Parathyroid adenoma (tissue), 2 donors: ENCODE results near the gene USP31.

Experiments
- H2AFZ ChIP-seq: fragments of 300-600 bp; sonication (generic); one replicate; pipeline ENCODE4 v1.7.0; 2017; ENCODE audit warnings: antibody characterized with exemption, mild to moderate bottlenecking
- H3K27ac ChIP-seq: fragments of 300-600 bp; sonication (generic); one replicate; pipeline ENCODE4 v1.7.0; 2017
- H3K27me3 ChIP-seq: fragments of 300-600 bp; sonication (generic); one replicate; pipeline ENCODE4 v1.7.0; 2017; ENCODE audit warnings: low read length; ENCODE audit not compliant: control insufficient read depth, insufficient read depth
- H3K36me3 ChIP-seq: fragments of 300-600 bp; sonication (generic); one replicate; pipeline ENCODE4 v1.7.0; 2017; ENCODE audit warnings: low read length; ENCODE audit not compliant: control insufficient read depth, insufficient read depth
- H3K4me1 ChIP-seq: fragments of 300-600 bp; sonication (generic); one replicate; pipeline ENCODE4 v1.7.0; 2017; ENCODE audit warnings: control low read depth
- H3K4me2 ChIP-seq: fragments of 300-600 bp; sonication (generic); one replicate; pipeline ENCODE4 v1.7.0; 2017; ENCODE audit warnings: low read length
- H3K4me3 ChIP-seq: fragments of 300-600 bp; sonication (generic); one replicate; pipeline ENCODE4 v1.7.0; 2017; ENCODE audit warnings: low read depth, low read length
- H3K79me2 ChIP-seq: fragments of 300-600 bp; sonication (generic); one replicate; pipeline ENCODE4 v1.7.0; 2017; ENCODE audit warnings: control low read depth
- H3K9ac ChIP-seq: fragments of 300-600 bp; sonication (generic); one replicate; pipeline ENCODE4 v1.7.0; 2017; ENCODE audit warnings: mild to moderate bottlenecking
- H3K9me3 ChIP-seq: fragments of 300-600 bp; sonication (generic); one replicate; pipeline ENCODE4 v1.7.0; 2017; ENCODE audit warnings: low read length; ENCODE audit not compliant: control insufficient read depth
- CTCF ChIP-seq: fragments of 300-600 bp; sonication (generic); IDR thresholded peaks from one replicate; pipeline ENCODE4 v1.7.0; 2017; ENCODE audit warnings: antibody characterized with exemption, mild to moderate bottlenecking
- donor health status: primary hyperparathyroidism.

USP31 gene

DNA sequence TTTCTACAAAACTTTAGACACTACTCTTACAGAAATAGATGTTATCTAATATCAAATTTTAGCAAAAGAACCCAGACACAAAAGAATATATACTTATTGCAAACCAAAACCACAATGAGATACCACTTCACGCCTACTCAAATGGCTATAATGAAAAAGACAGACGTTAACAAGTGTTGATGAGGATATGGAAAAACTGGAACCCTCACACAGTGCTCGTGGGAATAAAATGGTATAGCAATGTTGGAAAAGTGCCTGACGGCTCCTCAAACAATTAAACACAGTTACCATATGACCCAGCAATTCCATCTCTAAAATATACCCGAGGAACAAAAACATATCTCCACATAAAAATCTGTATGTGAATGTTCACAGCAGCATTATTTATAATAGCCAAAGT lies 27.1 kb downstream of the USP31 start:
- TF ChIP-seq CTCF, result no peak
- no peaks in the 10 kb centered on the region for H3K9me3 ChIP-seq

DNA sequence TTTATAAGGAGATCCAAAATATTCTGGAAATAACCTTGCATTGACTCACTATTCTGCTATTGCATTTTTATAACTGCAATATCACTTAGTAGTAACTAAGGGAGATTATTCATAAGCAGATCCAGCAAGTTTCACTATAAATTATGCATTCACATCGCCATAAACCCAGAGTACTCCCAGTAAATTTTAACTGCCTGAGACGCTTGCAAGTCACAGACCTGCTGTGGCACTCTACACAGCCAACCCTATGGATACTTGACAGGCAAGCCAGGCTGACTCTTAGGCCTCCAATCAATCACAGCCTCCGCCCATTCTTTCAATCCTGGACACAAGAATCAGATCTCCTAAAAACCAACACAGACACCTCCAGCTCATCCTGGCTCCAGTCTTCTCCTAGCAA lies 28.2 kb downstream of the USP31 start:
- TF ChIP-seq CTCF, result no peak
- Histone ChIP-seq H3K4me2 (no peak overlapping the region), H3K9me3 (no peaks in the 10 kb centered on the region), H2AFZ (no peak overlapping the region), H3K27me3 (no peaks in the 10 kb centered on the region), H3K4me3 (no peak overlapping the region), H3K36me3 (no peaks in the 10 kb centered on the region), H3K79me2 (peaks cover 25% of the 10 kb centered on the region), H3K9ac (no peak overlapping the region), H3K4me1 (peaks cover 4% of the 10 kb centered on the region), H3K27ac (no peak overlapping the region)

More for the DNA sequence above, 27.1 kb downstream of the USP31 start:
- Histone ChIP-seq H3K79me2 (peaks cover 24% of the 10 kb centered on the region), H3K27me3 (no peaks in the 10 kb centered on the region), H3K4me2 (no peak overlapping the region), H3K27ac (no peak overlapping the region), H3K4me1 (peaks cover 4% of the 10 kb centered on the region), H3K36me3 (no peaks in the 10 kb centered on the region), H3K4me3 (no peak overlapping the region), H3K9ac (no peak overlapping the region), H2AFZ (no peak overlapping the region)

- H3K9ac ChIP-seq, result no peak overlapping the region
- peaks cover 4% of the 10 kb centered on the region for H3K4me1 ChIP-seq
- no peak overlapping the region for H3K4me2 ChIP-seq
- H3K9me3 ChIP-seq, result no peaks in the 10 kb centered on the region
- H3K27ac ChIP-seq, result no peak overlapping the region
- no peak overlapping the region for H2AFZ ChIP-seq
- H3K79me2 ChIP-seq, result peaks cover 25% of the 10 kb centered on the region
- TF ChIP-seq CTCF, result no peak
- H3K27me3 ChIP-seq, result no peaks in the 10 kb centered on the region
- H3K4me3 ChIP-seq, result no peak overlapping the region
- H3K36me3 ChIP-seq, result no peaks in the 10 kb centered on the region
These were observed 28.7 kb downstream of the USP31 start for GRCh38 chr16:23120562-23120961.

- Histone ChIP-seq H3K27ac (no peak overlapping the region), H2AFZ (no peak overlapping the region), H3K79me2 (peaks cover 26% of the 10 kb centered on the region), H3K9ac (no peak overlapping the region), H3K27me3 (no peaks in the 10 kb centered on the region), H3K36me3 (no peaks in the 10 kb centered on the region), H3K4me1 (peaks cover 4% of the 10 kb centered on the region), H3K9me3 (no peaks in the 10 kb centered on the region), H3K4me2 (no peak overlapping the region), H3K4me3 (no peak overlapping the region)
- TF ChIP-seq CTCF, result no peak
These were observed 29.7 kb downstream of the USP31 start for GRCh38 chr16:23119570-23119969.

GRCh38 chr16:23114131-23114904 lies 34.9 kb downstream of the USP31 start:
- Histone ChIP-seq H3K36me3 (no peaks in the 10 kb centered on the region), H3K4me1 (no peaks in the 10 kb centered on the region), H3K9me3 (no peaks in the 10 kb centered on the region), H3K27me3 (no peaks in the 10 kb centered on the region), H3K4me2 (no peak overlapping the region), H2AFZ (no peak overlapping the region), H3K79me2 (peaks cover 21% of the 10 kb centered on the region), H3K27ac (no peak overlapping the region), H3K9ac (no peak overlapping the region), H3K4me3 (no peak overlapping the region)
- no peak for TF ChIP-seq CTCF
